Kidney (tissue), 14 donors: ENCODE measurements around the gene DRC1. TPM values are rescaled to one million over a fixed set of nuclear protein-coding genes. Genes with fewer than 3 reads are reported as not detected.

Experiments used
- DNase-seq, 5 donors: peaks; one replicate each; pipeline ENCODE4 v3.0.0-alpha.2; 2013 to 2020
- FAIRE-seq: peaks from 2 replicates; lab custom pipeline; 2012; peaks lifted over from hg19 to GRCh38; lab: Jason Lieb, UNC
- H3K27ac ChIP-seq, 2 donors: one replicate each; pipeline ENCODE4 v1.7.0; 2013; ENCODE audit warnings: low read depth in 2 of 2, low read length in 2 of 2, inconsistent platforms in 1 of 2
- H3K27me3 ChIP-seq: one replicate; pipeline ENCODE4 v1.7.1; 2013; ENCODE audit warnings: low read length, inconsistent platforms; ENCODE audit not compliant: control insufficient read depth, insufficient read depth
- H3K36me3 ChIP-seq, 3 donors: one replicate each; pipeline versions ENCODE4 v1.7.0 to v1.7.1; 2013; ENCODE audit warnings: low read length in 3 of 3, control low read depth in 1 of 3, inconsistent platforms in 1 of 3; ENCODE audit not compliant: insufficient read depth in 3 of 3, control insufficient read depth in 2 of 3
- H3K4me1 ChIP-seq, 3 donors: one replicate each; pipeline versions ENCODE4 v1.7.0 to v1.7.1; 2013; ENCODE audit warnings: low read length in 3 of 3, inconsistent platforms in 1 of 3, low read depth in 1 of 3; ENCODE audit not compliant: control insufficient read depth in 2 of 3, insufficient read depth in 2 of 3
- H3K4me3 ChIP-seq, 3 donors: one replicate each; pipeline versions ENCODE4 v1.7.0 to v1.8.1; 2013; ENCODE audit warnings: low read length in 3 of 3, control low read depth in 1 of 3, inconsistent platforms in 1 of 3
- H3K9ac ChIP-seq, 3 donors: one replicate each; pipeline versions ENCODE4 v1.7.0 to v1.7.1; 2013; ENCODE audit warnings: low read length in 3 of 3, control low read depth in 1 of 3, inconsistent platforms in 1 of 3
- H3K9me3 ChIP-seq, 3 donors: one replicate each; pipeline versions ENCODE4 v1.7.0 to v1.7.1; 2013; ENCODE audit warnings: low read length in 3 of 3, control low read depth in 1 of 3, inconsistent platforms in 1 of 3; ENCODE audit not compliant: control insufficient read depth in 2 of 3, insufficient read depth in 1 of 3
- CTCF ChIP-seq: IDR thresholded peaks from 3 replicates; pipeline ENCODE4 v1.5.1; 2012; ENCODE audit warnings: mild to moderate bottlenecking, moderate library complexity, borderline replicate concordance; ENCODE audit not compliant: insufficient read depth; ENCODE audit errors: extremely low read depth
- intact Hi-C: fragments of 100-400 bp; cut with DNase I; formaldehyde crosslinking; loops from one replicate; pipeline ENCODE4 v1.11.1; 2022
- polyA plus RNA-seq: library from polyadenylated mRNA; stranded (reverse); fragments of 350-450 nt; fragmentation: Illumina TruSeq; extraction: RNeasy Lipid Tissue Mini Kit (QIAGEN cat#74804); gene quantifications from one replicate; pipeline ENCODE4 v1.2.3, GENCODE V29; 2014; ENCODE audit warnings: low read depth, low replicate concordance; ENCODE audit not compliant: insufficient read depth
- total RNA-seq: library from RNA; stranded (reverse); fragmentation: NEBNext Ultra II Directional; extraction: Animal tissue kit (Norgen Biotek cat#: 25700); gene quantifications from one replicate; pipeline ENCODE4 v1.2.1, GENCODE V29; 2021
- donor health status: control.
- donor health status: control.
- donor health status: control.
- donor health status: control.
- donor health status: control.
- donor health status: DM: yes; HTN: yes; CAD: no.
- donor health status: Normal renal cell carcinoma (clear cell type).

DRC1 gene
- total and polyA plus RNA-seq, 2 donors from 2014 or later, result 0.76 TPM; not detected in 1

GRCh38 chr2:26432859-26433258 lies 31.1 kb downstream of the DRC1 start:
- no peaks in the 10 kb centered on the region for H3K4me1 ChIP-seq
- intact Hi-C loops, result no loop called here
- no peaks in the 10 kb centered on the region for H3K9me3 ChIP-seq
- H3K4me3 ChIP-seq, result no peak overlapping the region
- no peak overlapping the region for H3K9ac ChIP-seq
- H3K36me3 ChIP-seq, result no peaks in the 10 kb centered on the region
- no peaks in the 10 kb centered on the region for H3K27me3 ChIP-seq
- no peak for DNase-seq
- H3K27ac ChIP-seq, result no peak overlapping the region
- FAIRE-seq, result no peak
- no peak for TF ChIP-seq CTCF

GRCh38 chr2:26435106-26435505 lies 33.4 kb downstream of the DRC1 start:
- H3K27ac ChIP-seq, result no peak overlapping the region
- no peak for FAIRE-seq
- H3K9ac ChIP-seq, result no peak overlapping the region
- no peak overlapping the region for H3K4me3 ChIP-seq
- no peak for TF ChIP-seq CTCF
- H3K4me1 ChIP-seq, result no peaks in the 10 kb centered on the region
- H3K9me3 ChIP-seq, result no peaks in the 10 kb centered on the region
- intact Hi-C loops, result no loop called here
- no peaks in the 10 kb centered on the region for H3K27me3 ChIP-seq
- no peak for DNase-seq
- no peaks in the 10 kb centered on the region for H3K36me3 ChIP-seq

- FAIRE-seq (no peak), DNase-seq (peak in 1 of 5 donors; percentile 18)
- H3K9me3 ChIP-seq, result no peaks in the 10 kb centered on the region
- no peaks in the 10 kb centered on the region for H3K36me3 ChIP-seq
- H3K9ac ChIP-seq, result no peak overlapping the region
- intact Hi-C loops, result no loop called here
- H3K27me3 ChIP-seq, result no peaks in the 10 kb centered on the region
- H3K4me1 ChIP-seq, result no peaks in the 10 kb centered on the region
- H3K27ac ChIP-seq, result no peak overlapping the region
- no peak overlapping the region for H3K4me3 ChIP-seq
- TF ChIP-seq CTCF, result no peak
These were observed 36.8 kb downstream of the DRC1 start for GRCh38 chr2:26438526-26438925.

- H3K9ac ChIP-seq, result no peak overlapping the region
- no peaks in the 10 kb centered on the region for H3K36me3 ChIP-seq
- no peak overlapping the region for H3K4me3 ChIP-seq
- no peaks in the 10 kb centered on the region for H3K27me3 ChIP-seq
- intact Hi-C loops, result no loop called here
- no peaks in the 10 kb centered on the region for H3K9me3 ChIP-seq
- no peak for TF ChIP-seq CTCF
- DNase-seq, result no peak
- FAIRE-seq, result no peak
- no peaks in the 10 kb centered on the region for H3K4me1 ChIP-seq
- no peak overlapping the region for H3K27ac ChIP-seq
These were observed 37.2 kb downstream of the DRC1 start for GRCh38 chr2:26438926-26439325.
